Esophagus muscularis mucosa (tissue), 3 donors: ENCODE measurements around the gene F13A1.

Experiments
- POLR2A ChIP-seq: fragments of 450-650 bp; IDR thresholded peaks from one replicate; pipeline ENCODE4 v1.6.1; 2017; ENCODE audit warnings: antibody characterized with exemption, moderate library complexity, mild to moderate bottlenecking, low read depth
- TF ChIP-seq, protein P1 (sequence below), 3 experiments: fragments of 200-600 bp in 2 of 3; fragments of 450-650 bp in 1 of 3; sonication (generic) in 2 of 3; IDR thresholded peaks; one replicate each; pipeline ENCODE4 v1.5.1; 2017 to 2019; ENCODE audit warnings: antibody characterized with exemption in 3 of 3, mild to moderate bottlenecking in 2 of 3, moderate library complexity in 1 of 3

DNA sequence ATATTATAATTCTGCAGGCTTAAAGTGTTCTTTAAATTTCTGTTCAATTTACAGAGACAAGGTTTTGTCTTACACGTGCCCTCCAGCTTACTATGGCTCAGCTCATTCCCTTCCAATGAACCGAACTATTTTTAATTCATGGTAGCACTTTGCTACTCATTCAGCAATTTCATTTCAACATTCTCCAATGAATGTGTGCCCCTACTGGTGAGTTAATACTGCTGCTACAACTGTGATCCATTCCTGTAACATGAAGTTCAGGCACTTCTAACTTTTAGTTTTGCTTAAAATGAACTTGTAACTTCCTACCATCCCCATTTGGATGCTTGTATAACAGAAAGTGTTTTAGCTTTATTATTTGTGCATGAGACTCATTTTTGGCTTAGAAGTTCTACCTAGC, 99.7 kb downstream of the F13A1 start:
- TF ChIP-seq, protein P1, sequence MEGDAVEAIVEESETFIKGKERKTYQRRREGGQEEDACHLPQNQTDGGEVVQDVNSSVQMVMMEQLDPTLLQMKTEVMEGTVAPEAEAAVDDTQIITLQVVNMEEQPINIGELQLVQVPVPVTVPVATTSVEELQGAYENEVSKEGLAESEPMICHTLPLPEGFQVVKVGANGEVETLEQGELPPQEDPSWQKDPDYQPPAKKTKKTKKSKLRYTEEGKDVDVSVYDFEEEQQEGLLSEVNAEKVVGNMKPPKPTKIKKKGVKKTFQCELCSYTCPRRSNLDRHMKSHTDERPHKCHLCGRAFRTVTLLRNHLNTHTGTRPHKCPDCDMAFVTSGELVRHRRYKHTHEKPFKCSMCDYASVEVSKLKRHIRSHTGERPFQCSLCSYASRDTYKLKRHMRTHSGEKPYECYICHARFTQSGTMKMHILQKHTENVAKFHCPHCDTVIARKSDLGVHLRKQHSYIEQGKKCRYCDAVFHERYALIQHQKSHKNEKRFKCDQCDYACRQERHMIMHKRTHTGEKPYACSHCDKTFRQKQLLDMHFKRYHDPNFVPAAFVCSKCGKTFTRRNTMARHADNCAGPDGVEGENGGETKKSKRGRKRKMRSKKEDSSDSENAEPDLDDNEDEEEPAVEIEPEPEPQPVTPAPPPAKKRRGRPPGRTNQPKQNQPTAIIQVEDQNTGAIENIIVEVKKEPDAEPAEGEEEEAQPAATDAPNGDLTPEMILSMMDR (IDR thresholded peaks at IDR 0.05), result no peak
- TF ChIP-seq POLR2A, result no peak
